ENCODE results near the gene KBTBD4. TPM values are rescaled to one million over a fixed set of nuclear protein-coding genes. Genes with fewer than 3 reads are reported as not detected.
A peak's percentile ranks its signal among the peaks of the same experiment; 100 is the strongest.
"Not testable (repeated sequence)": the region's sequence is repeated elsewhere in the genome, so short reads cannot be mapped to it uniquely, and the experiment has no call there.

Gene KBTBD4
- total RNA-seq, 2 experiments from 2014 or later: 17.2 to 20.3 TPM

DNA sequence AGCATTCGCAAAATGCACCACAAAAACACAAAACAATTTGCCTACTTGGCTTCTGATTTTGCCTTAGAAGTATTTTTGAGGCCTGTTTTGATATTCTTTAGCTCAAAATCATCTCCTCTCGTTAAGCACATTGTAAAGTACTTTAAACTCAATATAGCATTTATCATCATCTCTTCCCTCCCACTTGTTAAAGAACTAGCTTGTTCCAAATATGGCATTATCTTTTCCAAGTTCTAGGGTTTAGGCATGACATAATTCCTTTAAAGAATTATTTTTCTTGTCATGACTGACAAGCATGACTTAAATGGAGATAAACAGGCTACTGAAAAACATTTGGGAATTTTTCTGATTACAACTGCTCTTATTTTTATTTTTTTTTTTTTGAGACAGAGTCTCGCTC is 47.1 kb downstream of the KBTBD4 start:
- POLR2A ChIA-PET: no interaction called here
- Mint-ChIP-seq H3K27me3 (no peaks in the 10 kb centered on the region), H3K4me1 (peaks cover 17% of the 10 kb centered on the region), H3K27ac (no peak overlapping the region), H3K9me3 (no peaks in the 10 kb centered on the region), H3K4me3 (no peak overlapping the region), H3K36me3 (ENCODE audit: low read depth) (peaks cover 13% of the 10 kb centered on the region)
- no peak for DNase-seq
- CTCF ChIA-PET: interaction anchor here (0.6 to 4.0 kb wide), 7 partner anchors 9 to 99 kb away, joined by 3 to 16 read pairs (median 5); partner anchors contain the start of gene CELF1

DNA sequence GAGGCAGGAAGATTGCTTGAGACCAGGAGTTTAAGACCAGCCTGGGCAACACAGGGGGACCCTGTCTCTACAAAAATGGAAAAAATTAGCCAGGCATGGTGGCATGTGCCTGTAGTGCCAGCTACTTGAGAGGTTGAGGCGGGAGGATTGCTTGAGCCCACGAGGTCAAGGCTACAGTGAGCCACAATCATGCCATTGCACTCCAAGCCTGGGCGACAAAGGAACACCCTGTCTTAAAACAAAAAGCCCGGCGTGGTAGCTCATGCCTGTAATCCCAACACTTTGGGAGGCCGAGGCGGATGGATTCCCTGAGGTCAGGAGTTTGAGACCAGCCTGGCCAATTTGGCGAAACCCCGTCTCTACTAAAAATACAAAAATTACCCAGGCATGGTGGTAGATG is 48.0 kb downstream of the KBTBD4 start:
- H3K27me3 Mint-ChIP-seq, H3K27ac Mint-ChIP-seq, POLR2A ChIA-PET, H3K9me3 Mint-ChIP-seq, H3K4me3 Mint-ChIP-seq, DNase-seq: not testable (repeated sequence)
- CTCF ChIA-PET: interaction anchor here (1.2 to 4.0 kb wide), 4 partner anchors 10 to 22 kb away, joined by 5 to 16 read pairs (median 5); partner anchors contain the start of gene CELF1
- Mint-ChIP-seq H3K36me3 (ENCODE audit: low read depth) (peaks cover 11% of the 10 kb centered on the region), H3K4me1 (peaks cover 26% of the 10 kb centered on the region)

DNA sequence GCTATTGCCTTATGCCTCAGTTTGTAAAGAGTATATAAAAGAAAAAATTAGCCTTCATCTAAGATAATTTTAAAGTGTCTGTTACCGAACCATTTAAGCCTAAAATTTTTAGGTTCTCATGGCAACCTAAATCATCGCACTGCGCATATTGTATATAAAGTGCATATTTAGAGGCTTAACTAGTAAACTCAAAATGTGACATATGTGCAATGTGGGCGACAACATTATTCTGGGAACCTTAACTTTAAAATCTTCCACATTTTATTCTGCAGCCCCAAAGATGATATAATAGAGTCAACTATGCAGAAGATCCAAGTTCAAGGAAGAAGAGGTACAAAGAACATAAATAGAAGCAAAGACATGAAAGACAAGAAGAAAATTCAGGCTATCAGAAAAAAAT is 48.8 kb downstream of the KBTBD4 start:
- H3K4me3 Mint-ChIP-seq: no peak overlapping the region
- H3K27ac Mint-ChIP-seq: no peak overlapping the region
- peaks cover 9% of the 10 kb centered on the region for H3K36me3 Mint-ChIP-seq (ENCODE audit: low read depth)
- no peaks in the 10 kb centered on the region for H3K27me3 Mint-ChIP-seq
- ChIA-PET CTCF (interaction anchor here (1.4 kb wide), 1 partner anchor 20 kb away, joined by 4 read pairs; no protein-coding TSS in a partner anchor), POLR2A (no interaction called here)
- no peak for DNase-seq
- no peaks in the 10 kb centered on the region for H3K9me3 Mint-ChIP-seq
- peaks cover 30% of the 10 kb centered on the region for H3K4me1 Mint-ChIP-seq

DNA sequence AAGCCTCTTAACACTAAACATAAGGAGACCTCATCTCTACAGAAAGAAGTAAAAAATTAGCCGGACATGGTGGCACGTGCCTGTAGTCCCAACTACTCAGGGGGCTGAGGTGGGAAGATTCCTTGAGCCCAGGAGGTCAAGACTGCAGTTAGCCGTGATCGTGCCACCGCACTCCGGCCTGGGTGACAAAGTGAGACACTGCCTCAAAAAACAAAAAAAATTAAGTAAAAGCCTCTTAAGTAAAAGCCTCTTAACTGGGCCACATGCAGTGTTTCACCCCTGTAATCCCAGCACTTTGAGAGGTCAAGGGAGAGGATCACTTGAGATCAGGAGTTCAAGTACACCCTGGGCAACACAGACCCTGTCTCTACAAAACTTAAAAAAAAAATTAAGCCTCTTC is 51.6 kb downstream of the KBTBD4 start:
- ChIA-PET CTCF (interaction anchor here (1.6 kb wide), 1 partner anchor 11 kb away, joined by 8 read pairs; no protein-coding TSS in a partner anchor), POLR2A (no interaction called here)
- H3K4me1 Mint-ChIP-seq: peaks cover 49% of the 10 kb centered on the region
- no peak overlapping the region for H3K27ac Mint-ChIP-seq
- no peak overlapping the region for H3K4me3 Mint-ChIP-seq
- no peak for DNase-seq
- peaks cover 6% of the 10 kb centered on the region for H3K36me3 Mint-ChIP-seq (ENCODE audit: low read depth)
- no peaks in the 10 kb centered on the region for H3K9me3 Mint-ChIP-seq
- H3K27me3 Mint-ChIP-seq: no peaks in the 10 kb centered on the region

DNA sequence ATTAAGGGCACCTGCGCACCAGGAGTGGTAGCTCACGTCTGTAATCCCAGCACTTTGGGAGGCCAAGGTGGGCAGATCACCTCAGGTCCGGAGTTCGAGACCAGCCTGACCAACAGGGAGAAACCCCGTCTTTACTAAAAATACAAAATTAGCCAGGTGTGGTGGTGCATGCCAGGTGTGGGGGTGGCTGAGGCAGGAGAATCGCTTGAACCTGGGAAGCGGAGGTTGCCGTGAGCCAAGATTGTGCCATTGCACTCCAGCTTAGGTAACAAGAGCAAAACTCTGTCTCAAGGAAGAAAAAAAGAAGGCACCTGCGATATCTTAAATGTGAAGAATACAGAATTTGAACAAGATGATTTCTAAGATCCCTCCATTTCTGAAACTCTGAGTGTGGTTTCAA is 52.7 kb downstream of the KBTBD4 start:
- H3K27me3 Mint-ChIP-seq; CTCF ChIA-PET; H3K9me3 Mint-ChIP-seq; H3K4me3 Mint-ChIP-seq; POLR2A ChIA-PET; DNase-seq; H3K36me3 Mint-ChIP-seq (ENCODE audit: low read depth); H3K27ac Mint-ChIP-seq: not testable (repeated sequence)
- peaks cover 55% of the 10 kb centered on the region for H3K4me1 Mint-ChIP-seq

DNA sequence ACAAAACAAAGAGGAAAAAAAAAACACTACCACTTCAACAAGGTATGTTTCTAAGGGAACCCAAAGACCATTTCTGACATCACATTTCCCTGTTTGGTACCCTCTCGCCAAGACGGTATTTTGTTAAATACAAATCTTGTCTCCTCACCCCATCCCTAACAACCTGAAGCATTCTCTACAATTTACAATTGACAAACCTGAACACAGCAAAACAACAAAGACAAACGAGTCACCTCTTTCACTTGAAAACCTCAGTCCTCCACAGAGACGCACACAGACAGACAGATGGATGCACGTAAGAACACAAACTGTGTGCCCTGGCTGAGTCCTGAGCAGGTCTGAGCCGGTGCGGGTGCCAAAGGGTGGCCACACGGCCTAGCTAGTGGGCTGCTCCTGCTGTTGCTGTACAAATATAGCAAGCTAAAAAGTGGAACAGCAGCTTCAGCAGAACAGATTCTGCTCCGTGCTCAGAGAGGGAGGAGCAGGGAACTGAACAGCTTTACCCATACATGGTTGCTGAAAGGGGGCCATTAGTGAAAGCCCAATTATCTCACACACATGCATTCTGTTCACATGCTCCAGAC is 54.4 kb downstream of the KBTBD4 start:
- peak; percentile 11 for DNase-seq
- H3K9me3 Mint-ChIP-seq: no peaks in the 10 kb centered on the region
- H3K4me3 Mint-ChIP-seq: peak overlapping the region; percentile 31
- peaks cover 60% of the 10 kb centered on the region for H3K4me1 Mint-ChIP-seq
- no peaks in the 10 kb centered on the region for H3K27me3 Mint-ChIP-seq
- H3K27ac Mint-ChIP-seq: peak overlapping the region; percentile 77
- ChIA-PET POLR2A (no interaction called here), CTCF (interaction anchor here (0.5 to 1.1 kb wide), 4 partner anchors 12 to 42 kb away, joined by 3 to 4 read pairs (median 3); no protein-coding TSS in a partner anchor)
- peaks cover 9% of the 10 kb centered on the region for H3K36me3 Mint-ChIP-seq (ENCODE audit: low read depth)

DNA sequence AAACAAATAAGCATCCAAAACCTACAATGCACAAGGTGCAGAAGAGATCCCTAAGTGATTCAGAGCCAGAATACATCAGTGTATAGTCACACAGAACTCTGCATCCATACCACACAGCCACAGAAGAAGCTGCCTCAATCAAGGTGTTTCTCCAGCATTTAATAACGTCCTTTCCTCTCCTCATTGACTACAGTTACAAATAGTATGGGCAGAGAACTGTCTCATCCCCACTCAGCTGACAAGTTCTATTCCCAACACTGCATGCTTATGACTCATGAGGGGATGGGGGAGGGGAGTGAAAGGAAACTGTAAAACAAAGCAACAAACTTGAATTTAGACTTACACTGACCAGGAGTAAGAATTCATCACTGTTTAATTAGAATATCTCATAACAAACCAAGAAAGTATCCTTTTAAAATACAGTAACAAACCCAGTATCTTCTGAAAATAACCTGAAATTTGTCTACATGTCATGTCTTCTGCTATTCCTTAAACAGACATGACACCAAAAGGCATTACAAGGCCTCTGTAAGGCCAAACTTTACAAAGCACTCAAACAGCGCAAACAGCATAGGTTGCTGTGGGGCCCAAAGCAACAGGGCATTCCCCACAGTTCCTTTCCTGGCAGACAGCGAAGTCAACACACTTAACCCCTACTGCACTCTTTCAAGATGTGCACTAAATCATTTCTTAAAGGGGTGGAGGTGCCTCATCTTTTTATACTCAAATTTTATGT is 55.1 kb downstream of the KBTBD4 start:
- Mint-ChIP-seq H3K4me1 (peaks cover 66% of the 10 kb centered on the region), H3K4me3 (peak overlapping the region; percentile 9)

More for the DNA sequence above, 55.1 kb downstream of the KBTBD4 start:
- CTCF ChIA-PET: interaction anchor here (0.6 to 1.7 kb wide), 3 partner anchors 9 to 30 kb away, joined by 3 to 5 read pairs (median 4); no protein-coding TSS in a partner anchor
- POLR2A ChIA-PET: interaction anchor here (0.7 kb wide), 1 partner anchor 45 kb away, joined by 4 read pairs; no protein-coding TSS in a partner anchor
- no peaks in the 10 kb centered on the region for H3K27me3 Mint-ChIP-seq
- H3K36me3 Mint-ChIP-seq (ENCODE audit: low read depth): peaks cover 9% of the 10 kb centered on the region
- peak; percentile 41 for DNase-seq
- H3K9me3 Mint-ChIP-seq: no peaks in the 10 kb centered on the region
- peak overlapping the region; percentile 77 for H3K27ac Mint-ChIP-seq

Other genes starting within 250 kb of the KBTBD4 start
- not detected for gene MYBPC3, start 226.3 kb downstream of the KBTBD4 start, total RNA-seq
- gene SPI1, start 200.4 kb downstream of the KBTBD4 start, total RNA-seq: not detected
- gene SLC39A13, start 170.4 kb downstream of the KBTBD4 start, total RNA-seq: 10 to 100 TPM; 22.4 to 28.1 TPM
- gene PSMC3, start 152.5 kb downstream of the KBTBD4 start, total RNA-seq: 100 to 1,000 TPM; 153 to 162 TPM
- gene RAPSN, start 129.8 kb downstream of the KBTBD4 start, total RNA-seq: under 1 TPM; 0.48 to 0.50 TPM
- gene CELF1, start 25.8 kb downstream of the KBTBD4 start, total RNA-seq: 100 to 1,000 TPM; 102 to 105 TPM
- 10 to 100 TPM; 34.2 to 40.5 TPM for gene PTPMT1, start 13.4 kb downstream of the KBTBD4 start, total RNA-seq
- 100 to 1,000 TPM; 105 to 110 TPM for gene NDUFS3, start 104 bp upstream of the KBTBD4 start, total RNA-seq
- under 1 TPM in 1 of 2 experiments, not detected in 1; 0.25 TPM for gene FAM180B, start 7.7 kb upstream of the KBTBD4 start, total RNA-seq
- gene C1QTNF4, start 15.4 kb upstream of the KBTBD4 start, total RNA-seq: under 1 TPM in 1 of 2 experiments, not detected in 1; 0.22 TPM
- 10 to 100 TPM; 76.6 to 89.4 TPM for gene MTCH2, start 63.6 kb upstream of the KBTBD4 start, total RNA-seq
- gene AGBL2, start 136.4 kb upstream of the KBTBD4 start, total RNA-seq: 1 to 10 TPM; 4.9 to 5.9 TPM
- gene FNBP4, start 188.4 kb upstream of the KBTBD4 start, total RNA-seq: 100 to 1,000 TPM; 148 to 161 TPM